IMR-90 (cell line): ENCODE results near the gene MRPS18A. TPM values are rescaled to one million over a fixed set of nuclear protein-coding genes. Genes with fewer than 3 reads are reported as not detected.

Experiments used
- ATAC-seq: fragments of 200-7000 bp; cut with Tn5 transposase; 2 replicates; pipeline ENCODE4 v1.9.1; 2020; ENCODE audit warnings: low read depth, mild to moderate bottlenecking, moderate library complexity
- BruUV-seq: library from RNA; stranded (reverse); fragments of 400-500 nt; replicated peaks from 2 replicates; lab custom pipeline; 2021; lab: Mats Ljungman, UMichigan
- CTCF ChIA-PET: fragments of 300-600 bp; formaldehyde crosslinking; extraction: SDS; loops from one replicate; lab custom pipeline; 2021; ENCODE audit warnings: antibody characterized with exemption; lab: Yijun Ruan, JAX
- POLR2A ChIA-PET: fragments of 300-600 bp; sonication (Branson Sonifier 250); formaldehyde crosslinking; loops from one replicate; lab custom pipeline; 2022; ENCODE audit warnings: antibody characterized with exemption; ENCODE audit not compliant: unreplicated experiment; lab: Charles Lee
- DNase-seq: peaks from one replicate; pipeline ENCODE4 v3.0.0; 2013
- H2AFZ ChIP-seq: replicated peaks from 2 replicates; pipeline ENCODE3; 2013; ENCODE audit warnings: low read length, mild to moderate bottlenecking; ENCODE audit not compliant: poor library complexity
- H2AK5ac ChIP-seq: 2 replicates; pipeline ENCODE4 v1.6.1; 2013; ENCODE audit warnings: low read depth, low read length, inconsistent platforms
- H2AK9ac ChIP-seq: replicated peaks from 2 replicates; pipeline ENCODE3; 2013; ENCODE audit warnings: mild to moderate bottlenecking, low read depth, low read length, moderate library complexity; ENCODE audit not compliant: poor library complexity
- H2BK120ac ChIP-seq: 2 replicates; pipeline ENCODE4 v1.6.1; 2013; ENCODE audit warnings: low read depth, low read length, inconsistent platforms
- H2BK15ac ChIP-seq: 3 replicates; pipeline ENCODE4 v1.6.1; 2013; ENCODE audit warnings: low read depth, low read length, inconsistent platforms
- H2BK20ac ChIP-seq: 2 replicates; pipeline ENCODE4 v1.6.1; 2013; ENCODE audit warnings: low read depth, mild to moderate bottlenecking, inconsistent platforms, low read length, moderate library complexity
- H2BK5ac ChIP-seq: 2 replicates; pipeline ENCODE4 v1.6.1; 2013; ENCODE audit warnings: mild to moderate bottlenecking, low read depth, low read length, inconsistent platforms; ENCODE audit not compliant: poor library complexity, severe bottlenecking
- H3K14ac ChIP-seq: replicated peaks from 2 replicates; pipeline ENCODE4 v1.6.1; 2013; ENCODE audit warnings: low read depth, low read length, inconsistent platforms
- H3K18ac ChIP-seq: 2 replicates; pipeline ENCODE4 v1.6.1; 2013; ENCODE audit warnings: low read depth, low read length, control low read depth
- H3K23ac ChIP-seq: 2 replicates; pipeline ENCODE4 v1.6.1; 2013; ENCODE audit warnings: low read depth, low read length, inconsistent platforms
- H3K27ac ChIP-seq: 2 replicates; pipeline ENCODE4 v1.5.1; 2013; ENCODE audit warnings: mild to moderate bottlenecking, control low read depth, low read length; ENCODE audit not compliant: insufficient read depth
- H3K27me3 ChIP-seq: 2 replicates; pipeline ENCODE4 v1.6.1; 2013; ENCODE audit warnings: low read length; ENCODE audit not compliant: control insufficient read depth, insufficient read depth
- H3K36me3 ChIP-seq: 2 replicates; pipeline ENCODE4 v1.6.1; 2013; ENCODE audit warnings: low read length, mixed read lengths; ENCODE audit not compliant: control insufficient read depth, insufficient read depth
- H3K4ac ChIP-seq: 2 replicates; pipeline ENCODE4 v1.6.1; 2013; ENCODE audit warnings: low read depth, low read length, inconsistent platforms
- H3K4me1 ChIP-seq: 2 replicates; pipeline ENCODE4 v1.6.1; 2013; ENCODE audit warnings: low read length, mixed read lengths; ENCODE audit not compliant: control insufficient read depth, insufficient read depth
- H3K4me2 ChIP-seq: 2 replicates; pipeline ENCODE4 v1.6.1; 2013; ENCODE audit warnings: low read depth, mild to moderate bottlenecking, control low read depth, low read length, moderate library complexity
- H3K4me3 ChIP-seq: 2 replicates; pipeline ENCODE4 v1.5.1; 2013; ENCODE audit warnings: low read depth, mild to moderate bottlenecking, control low read depth, low read length, moderate library complexity; ENCODE audit not compliant: insufficient read depth
- H3K56ac ChIP-seq: 2 replicates; pipeline ENCODE4 v1.6.1; 2013; ENCODE audit warnings: low read length, inconsistent platforms; ENCODE audit not compliant: insufficient read depth; ENCODE audit errors: extremely low read depth
- H3K79me1 ChIP-seq, 2 experiments: 2 replicates each; pipeline ENCODE4 v1.6.1; 2013; ENCODE audit warnings: low read length in 2 of 2, inconsistent platforms in 1 of 2, low read depth in 1 of 2
- H3K9ac ChIP-seq: 2 replicates; pipeline ENCODE4 v1.6.1; 2013; ENCODE audit warnings: low read depth, low read length, control low read depth
- H3K9me1 ChIP-seq: 2 replicates; pipeline ENCODE4 v1.6.1; 2013; ENCODE audit warnings: low read length, inconsistent platforms; ENCODE audit not compliant: insufficient read depth
- H3K9me3 ChIP-seq: 2 replicates; pipeline ENCODE4 v1.6.1; 2013; ENCODE audit warnings: low read length; ENCODE audit not compliant: control insufficient read depth, insufficient read depth
- H4K20me1 ChIP-seq: 2 replicates; pipeline ENCODE4 v1.6.1; 2013; ENCODE audit warnings: low read length, inconsistent platforms; ENCODE audit not compliant: insufficient read depth
- H4K5ac ChIP-seq: 2 replicates; pipeline ENCODE4 v1.6.1; 2013; ENCODE audit warnings: mild to moderate bottlenecking, low read depth, low read length, control low read depth
- H4K8ac ChIP-seq, 2 experiments: 2 replicates each; pipeline ENCODE4 v1.6.1; 2013; ENCODE audit warnings: low read depth in 2 of 2, low read length in 2 of 2, control low read depth in 1 of 2, inconsistent platforms in 1 of 2
- H4K91ac ChIP-seq: 2 replicates; pipeline ENCODE4 v1.6.1; 2013; ENCODE audit warnings: low read depth, low read length, inconsistent platforms; ENCODE audit not compliant: insufficient read depth
- CTCF ChIP-seq: conservative IDR thresholded peaks from 2 replicates; pipeline ENCODE4 v1.5.1; 2012; ENCODE audit warnings: mild to moderate bottlenecking, low read depth, low read length, improper control_type of control experiment
- FOS ChIP-seq: fragments of 150-350 bp; IDR thresholded peaks from 2 replicates; pipeline ENCODE4 v1.6.1; 2016; ENCODE audit warnings: low read depth, low read length
- MAFK ChIP-seq: IDR thresholded peaks from 2 replicates; pipeline ENCODE4 v1.6.1; 2012; ENCODE audit warnings: low read depth, low read length, improper control_type of control experiment
- POLR2A ChIP-seq: IDR thresholded peaks from 2 replicates; pipeline ENCODE4 v1.6.1; 2012; ENCODE audit warnings: mild to moderate bottlenecking, low read depth, low read length
- RCOR1 ChIP-seq: IDR thresholded peaks from 2 replicates; pipeline ENCODE4 v1.6.1; 2012; ENCODE audit warnings: mild to moderate bottlenecking, low read length, improper control_type of control experiment; ENCODE audit not compliant: insufficient replicate concordance
- SMC3 ChIP-seq: fragments of 150-350 bp; IDR thresholded peaks from 2 replicates; pipeline ENCODE4 v1.6.1; 2016; ENCODE audit warnings: low read depth, mild to moderate bottlenecking, antibody characterized with exemption, low read length, moderate library complexity
- WGBS, 2 experiments: methylation state at CpG; one replicate each; pipeline versions ENCODE4 v1.1.5 to v1.1.7; 2013; ENCODE audit warnings: missing lambda C conversion rate in 2 of 2; ENCODE audit not compliant: insufficient read length in 1 of 2; ENCODE audit errors: extremely low coverage in 2 of 2; 5-methylcytosine and 5-hydroxymethylcytosine counted together
- dilution Hi-C: fragments of 300-500 bp; cut with HindIII; formaldehyde crosslinking; loops from one replicate; pipeline ENCODE4 v1.14.3; 2018; ENCODE audit warnings: low sequenced_read_pairs; ENCODE audit not compliant: unreplicated experiment
- in situ Hi-C: fragments of 300-500 bp; cut with MboI; formaldehyde crosslinking; loops from 3 replicates; pipeline ENCODE4 v1.14.3; 2019; ENCODE audit warnings: low sequenced_read_pairs, inconsistent platforms, mixed read lengths
- intact Hi-C: fragments of 100-400 bp; cut with micrococcal nuclease; formaldehyde crosslinking; loops from 2 replicates; pipeline ENCODE4 v1.10.0; 2022
- polyA plus RNA-seq, 3 experiments: library from polyadenylated mRNA; depleted of rRNA; stranded (reverse); fragments of >200 nt; gene quantifications; 2 replicates each; pipeline ENCODE4 v1.2.3, GENCODE V29; 2012; ENCODE audit warnings: low replicate concordance in 1 of 3
- total RNA-seq: library from RNA; depleted of rRNA; stranded (reverse); fragments of >200 nt; gene quantifications from 2 replicates; pipeline ENCODE4 v1.2.3, GENCODE V29; 2012
- TF ChIP-seq, protein P1 (sequence below): fragments of 150-350 bp; IDR thresholded peaks from 2 replicates; pipeline ENCODE4 v1.6.1; 2017; ENCODE audit warnings: mild to moderate bottlenecking, antibody characterized with exemption, low read length, low read depth

MRPS18A gene
- total and polyA plus RNA-seq, 2 of the 4 experiments (the other 2 are of a cell fraction) = 47.0 to 56.6 TPM

DNA sequence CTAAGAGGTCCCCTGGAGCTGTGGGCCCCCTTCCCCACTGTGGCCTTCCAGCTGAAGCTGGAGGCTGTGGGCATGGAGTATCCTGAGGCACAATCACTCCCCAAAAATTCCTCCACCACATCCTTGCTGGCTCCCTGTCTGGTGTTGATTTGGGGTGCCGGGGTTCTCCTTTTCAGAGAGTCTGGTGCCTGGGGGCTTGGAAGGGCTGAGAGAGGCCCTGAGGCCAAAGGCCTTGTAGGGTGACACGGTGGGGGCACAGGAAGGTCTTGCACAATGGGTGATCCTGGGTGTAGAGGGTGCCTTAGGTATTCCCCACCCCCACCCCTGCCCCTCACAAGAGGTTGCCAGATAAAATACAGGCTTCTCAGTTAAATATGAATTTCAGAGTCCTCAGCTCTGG, 49.3 kb upstream of the MRPS18A start:
- no peak overlapping the region for H3K4me2 ChIP-seq
- no TSS peak for BruUV-seq
- H3K9ac ChIP-seq = no peak overlapping the region
- H3K36me3 ChIP-seq = no peaks in the 10 kb centered on the region
- H2AFZ ChIP-seq = no peak overlapping the region
- H4K8ac ChIP-seq = no peak overlapping the region
- dilution Hi-C loops = no loop called here
- peaks cover 10% of the 10 kb centered on the region for H3K27me3 ChIP-seq
- H2BK15ac ChIP-seq = no peak overlapping the region
- H3K56ac ChIP-seq = no peak overlapping the region
- peaks cover 6% of the 10 kb centered on the region; the same call in 1 of the 2 replicates for H3K9me1 ChIP-seq
- no peak for DNase-seq
- TF ChIP-seq CTCF (no peak), RCOR1 (no peak), POLR2A (no peak), FOS (no peak), MAFK (no peak), SMC3 (no peak)
- TF ChIP-seq, protein P1, sequence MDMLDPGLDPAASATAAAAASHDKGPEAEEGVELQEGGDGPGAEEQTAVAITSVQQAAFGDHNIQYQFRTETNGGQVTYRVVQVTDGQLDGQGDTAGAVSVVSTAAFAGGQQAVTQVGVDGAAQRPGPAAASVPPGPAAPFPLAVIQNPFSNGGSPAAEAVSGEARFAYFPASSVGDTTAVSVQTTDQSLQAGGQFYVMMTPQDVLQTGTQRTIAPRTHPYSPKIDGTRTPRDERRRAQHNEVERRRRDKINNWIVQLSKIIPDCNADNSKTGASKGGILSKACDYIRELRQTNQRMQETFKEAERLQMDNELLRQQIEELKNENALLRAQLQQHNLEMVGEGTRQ = no peak
- intact Hi-C loops = no loop called here
- no peaks in the 10 kb centered on the region for H3K79me1 ChIP-seq
- no peak overlapping the region for H3K18ac ChIP-seq
- H2BK5ac ChIP-seq = no peak overlapping the region
- in situ Hi-C loops = no loop called here
- H3K4me1 ChIP-seq = no peaks in the 10 kb centered on the region; the same call in 1 of the 2 replicates
- H3K27ac ChIP-seq = no peak overlapping the region
- no peak overlapping the region for H4K5ac ChIP-seq
- no peaks in the 10 kb centered on the region for H4K20me1 ChIP-seq
- no peak overlapping the region for H2AK5ac ChIP-seq
- no peak overlapping the region for H2AK9ac ChIP-seq
- no peak overlapping the region for H3K14ac ChIP-seq
- H3K23ac ChIP-seq = no peak overlapping the region
- no peak for ATAC-seq
- no peak overlapping the region for H3K4ac ChIP-seq
- peaks cover 5% of the 10 kb centered on the region for H3K9me3 ChIP-seq
- no peak overlapping the region for H3K4me3 ChIP-seq
- WGBS, 2 experiments = no CpG with 5 or more reads among the region's 2 CpGs
- H4K91ac ChIP-seq = no peak overlapping the region
- POLR2A ChIA-PET = no interaction called here
- H2BK120ac ChIP-seq = no peak overlapping the region
- H2BK20ac ChIP-seq = no peak overlapping the region
- CTCF ChIA-PET = no interaction called here
